PC-3 (cell line): ENCODE measurements around the gene L3MBTL4. TPM values are rescaled to one million over a fixed set of nuclear protein-coding genes. Genes with fewer than 3 reads are reported as not detected.

Source experiments
- ATAC-seq: fragments of 200-7000 bp; cut with Tn5 transposase; 2 replicates; pipeline ENCODE4 v1.9.1; 2020; ENCODE audit warnings: mild to moderate bottlenecking, moderate library complexity
- BruUV-seq: library from RNA; stranded (reverse); fragments of 400-500 nt; replicated peaks from 2 replicates; lab custom pipeline; 2021; lab: Mats Ljungman, UMichigan
- CTCF ChIA-PET: fragments of 300-600 bp; sonication (Branson Sonifier 250); formaldehyde crosslinking; loops from one replicate; lab custom pipeline; 2022; ENCODE audit warnings: antibody characterized with exemption; lab: Charles Lee
- POLR2A ChIA-PET: fragments of 300-600 bp; sonication (Branson Sonifier 250); formaldehyde crosslinking; loops from one replicate; lab custom pipeline; 2022; ENCODE audit warnings: antibody characterized with exemption; ENCODE audit not compliant: unreplicated experiment; lab: Charles Lee
- DNase-seq: peaks from one replicate; pipeline ENCODE4 v3.0.0-alpha.2; 2015
- H2AFZ ChIP-seq: fragments of 300-600 bp; sonication (generic); 2 replicates; pipeline ENCODE4 v1.6.0; 2016; ENCODE audit warnings: antibody characterized with exemption, low read length
- H3F3A ChIP-seq: fragments of 300-600 bp; sonication (generic); one replicate; pipeline ENCODE4 v1.6.0; 2017; ENCODE audit warnings: antibody characterized with exemption, low read length, control low read depth, mild to moderate bottlenecking; ENCODE audit not compliant: unreplicated experiment
- H3K27ac ChIP-seq: fragments of 300-600 bp; sonication (generic); 2 replicates; pipeline ENCODE4 v1.5.1; 2016; ENCODE audit warnings: mild to moderate bottlenecking, low read length
- H3K27me3 ChIP-seq: fragments of 300-600 bp; sonication (generic); 2 replicates; pipeline ENCODE4 v1.6.1; 2016; ENCODE audit warnings: low read length, mixed read lengths
- H3K36me3 ChIP-seq: fragments of 300-600 bp; sonication (generic); 2 replicates; pipeline ENCODE4 v1.6.1; 2016; ENCODE audit warnings: low read depth, mixed run types, low read length, mixed read lengths
- H3K4me1 ChIP-seq: fragments of 300-600 bp; sonication (generic); 2 replicates; pipeline ENCODE4 v1.5.1; 2016; ENCODE audit warnings: low read length; ENCODE audit not compliant: insufficient read depth
- H3K4me2 ChIP-seq: fragments of 300-600 bp; sonication (generic); 2 replicates; pipeline ENCODE4 v1.6.0; 2016; ENCODE audit warnings: low read length
- H3K4me3 ChIP-seq: fragments of 300-600 bp; sonication (generic); 2 replicates; pipeline ENCODE4 v1.5.1; 2016; ENCODE audit warnings: mild to moderate bottlenecking, low read length, mixed read lengths
- H3K79me2 ChIP-seq: fragments of 300-600 bp; sonication (generic); 2 replicates; pipeline ENCODE4 v1.6.1; 2017; ENCODE audit warnings: low read length, mixed read lengths
- H3K9ac ChIP-seq: fragments of 300-600 bp; sonication (generic); 2 replicates; pipeline ENCODE4 v1.6.0; 2016; ENCODE audit warnings: mild to moderate bottlenecking, low read length
- H3K9me2 ChIP-seq: fragments of 300-600 bp; sonication (generic); replicated peaks from 2 replicates; pipeline ENCODE4 v1.6.1; 2016; ENCODE audit warnings: mixed run types, low read length, mixed read lengths
- H3K9me3 ChIP-seq: fragments of 300-600 bp; sonication (generic); 2 replicates; pipeline ENCODE4 v1.6.1; 2016; ENCODE audit warnings: low read length, mixed read lengths
- H4K20me1 ChIP-seq: fragments of 300-600 bp; sonication (generic); 2 replicates; pipeline ENCODE4 v1.6.1; 2016; ENCODE audit warnings: low read length, mixed read lengths
- EZH2 ChIP-seq: fragments of 300-600 bp; sonication (generic); IDR thresholded peaks from one replicate; pipeline ENCODE4 v1.6.1; 2017; ENCODE audit warnings: antibody characterized with exemption, mild to moderate bottlenecking, low read length; ENCODE audit not compliant: unreplicated experiment
- EZH2phosphoT487 ChIP-seq: fragments of 300-600 bp; sonication (generic); IDR thresholded peaks from 2 replicates; pipeline ENCODE4 v1.6.1; 2018; ENCODE audit warnings: mild to moderate bottlenecking, antibody characterized with exemption, low read length, borderline replicate concordance
- intact Hi-C: fragments of 100-400 bp; cut with micrococcal nuclease; formaldehyde crosslinking; loops from 2 replicates; pipeline ENCODE4 v1.9.0; 2023
- total RNA-seq: library from RNA; depleted of rRNA; stranded (reverse); fragments of >200 nt; gene quantifications from 2 replicates; pipeline ENCODE4 v1.2.3, GENCODE V29; 2014
- TF ChIP-seq, protein P1 (sequence below): fragments of 300-600 bp; sonication (generic); conservative IDR thresholded peaks from 2 replicates; pipeline ENCODE4 v1.5.1; 2017; ENCODE audit warnings: antibody characterized with exemption, low read depth, mild to moderate bottlenecking, low read length

The L3MBTL4 gene
- total RNA-seq, 1 experiment from 2014 or later: 0.47 TPM

DNA sequence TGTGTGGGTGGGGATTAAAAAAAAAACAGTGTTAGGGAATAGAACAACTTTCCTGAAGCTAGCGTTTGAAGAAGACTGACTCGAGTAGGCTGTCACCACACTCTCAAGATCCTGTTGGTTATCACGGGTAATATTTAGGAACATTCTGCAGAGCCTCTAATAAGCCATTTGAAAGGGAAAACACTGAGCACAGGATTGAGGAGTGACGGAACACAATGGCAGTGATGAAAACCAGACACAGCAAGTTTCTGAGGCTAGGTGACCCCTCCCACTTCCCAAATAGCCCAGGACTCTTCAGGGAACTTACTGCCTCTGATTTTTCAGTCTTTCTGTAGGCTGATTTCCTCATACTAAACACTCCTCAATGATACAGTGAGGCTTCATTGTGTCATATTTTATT is 431.2 kb downstream of the L3MBTL4 start:
- no peaks in the 10 kb centered on the region for H3K79me2 ChIP-seq
- POLR2A ChIA-PET: no interaction called here
- no TSS peak for BruUV-seq
- intact Hi-C loops: no loop called here
- no peak overlapping the region for H3K27ac ChIP-seq
- ATAC-seq (no peak), DNase-seq (no peak)
- H2AFZ ChIP-seq: no peak overlapping the region
- no peak overlapping the region for H3K4me2 ChIP-seq
- H3K27me3 ChIP-seq: no peaks in the 10 kb centered on the region
- no peaks in the 10 kb centered on the region for H3K36me3 ChIP-seq
- no peaks in the 10 kb centered on the region for H4K20me1 ChIP-seq
- no peaks in the 10 kb centered on the region for H3K9me3 ChIP-seq
- TF ChIP-seq EZH2 (no peak), EZH2phosphoT487 (no peak)
- TF ChIP-seq, protein P1, sequence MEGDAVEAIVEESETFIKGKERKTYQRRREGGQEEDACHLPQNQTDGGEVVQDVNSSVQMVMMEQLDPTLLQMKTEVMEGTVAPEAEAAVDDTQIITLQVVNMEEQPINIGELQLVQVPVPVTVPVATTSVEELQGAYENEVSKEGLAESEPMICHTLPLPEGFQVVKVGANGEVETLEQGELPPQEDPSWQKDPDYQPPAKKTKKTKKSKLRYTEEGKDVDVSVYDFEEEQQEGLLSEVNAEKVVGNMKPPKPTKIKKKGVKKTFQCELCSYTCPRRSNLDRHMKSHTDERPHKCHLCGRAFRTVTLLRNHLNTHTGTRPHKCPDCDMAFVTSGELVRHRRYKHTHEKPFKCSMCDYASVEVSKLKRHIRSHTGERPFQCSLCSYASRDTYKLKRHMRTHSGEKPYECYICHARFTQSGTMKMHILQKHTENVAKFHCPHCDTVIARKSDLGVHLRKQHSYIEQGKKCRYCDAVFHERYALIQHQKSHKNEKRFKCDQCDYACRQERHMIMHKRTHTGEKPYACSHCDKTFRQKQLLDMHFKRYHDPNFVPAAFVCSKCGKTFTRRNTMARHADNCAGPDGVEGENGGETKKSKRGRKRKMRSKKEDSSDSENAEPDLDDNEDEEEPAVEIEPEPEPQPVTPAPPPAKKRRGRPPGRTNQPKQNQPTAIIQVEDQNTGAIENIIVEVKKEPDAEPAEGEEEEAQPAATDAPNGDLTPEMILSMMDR: no peak
- CTCF ChIA-PET: no interaction called here
- H3K4me1 ChIP-seq: no peaks in the 10 kb centered on the region
- no peak overlapping the region for H3K4me3 ChIP-seq
- no peaks in the 10 kb centered on the region for H3F3A ChIP-seq
- H3K9me2 ChIP-seq: no peaks in the 10 kb centered on the region
- H3K9ac ChIP-seq: no peak overlapping the region

DNA sequence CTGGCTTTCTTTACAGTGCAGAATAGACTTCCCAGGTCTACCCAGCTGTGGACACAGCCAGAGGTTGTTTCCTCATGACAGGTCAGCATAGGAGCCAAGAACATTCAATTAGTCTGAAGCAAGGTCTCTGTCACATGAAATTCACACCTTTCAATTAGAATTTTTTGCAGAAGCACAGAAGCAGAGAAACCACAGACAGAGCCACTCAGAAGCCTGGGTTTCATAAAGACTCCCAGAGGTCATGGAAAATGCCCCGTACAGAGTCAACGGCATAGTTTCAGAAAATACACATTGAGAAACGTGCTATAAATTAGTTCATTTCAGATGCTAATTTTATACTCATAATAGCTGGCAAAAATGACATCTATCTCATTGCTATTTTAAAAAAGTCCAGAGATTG is 432.4 kb downstream of the L3MBTL4 start:
- Histone ChIP-seq H3K27me3 (no peaks in the 10 kb centered on the region), H2AFZ (no peak overlapping the region), H4K20me1 (no peaks in the 10 kb centered on the region), H3K27ac (no peak overlapping the region), H3K4me2 (no peak overlapping the region), H3F3A (no peaks in the 10 kb centered on the region), H3K4me3 (no peak overlapping the region), H3K9ac (no peak overlapping the region), H3K4me1 (no peaks in the 10 kb centered on the region), H3K9me3 (no peaks in the 10 kb centered on the region), H3K79me2 (no peaks in the 10 kb centered on the region), H3K36me3 (no peaks in the 10 kb centered on the region), H3K9me2 (no peaks in the 10 kb centered on the region)
- intact Hi-C loops: no loop called here
- CTCF ChIA-PET: no interaction called here
- TF ChIP-seq EZH2phosphoT487 (no peak), EZH2 (no peak)
- TF ChIP-seq, protein P1: no peak
- DNase-seq (no peak), ATAC-seq (no peak)
- POLR2A ChIA-PET: no interaction called here
- no TSS peak for BruUV-seq

GRCh38 chr18:5980721-5981120 is 434.0 kb downstream of the L3MBTL4 start:
- TF ChIP-seq EZH2 (no peak), EZH2phosphoT487 (no peak)
- TF ChIP-seq, protein P1: no peak
- intact Hi-C loops: no loop called here
- ATAC-seq: no peak
- no peaks in the 10 kb centered on the region for H3K9me3 ChIP-seq
- no peaks in the 10 kb centered on the region for H4K20me1 ChIP-seq
- no peak for DNase-seq
- H3K36me3 ChIP-seq: no peaks in the 10 kb centered on the region
- no peaks in the 10 kb centered on the region for H3K79me2 ChIP-seq
- BruUV-seq: no TSS peak
- H2AFZ ChIP-seq: no peak overlapping the region
- 0 out of 2 replicates have a peak, but pooled peaks cover 2% of the 10 kb centered on the region for H3K4me1 ChIP-seq
- POLR2A ChIA-PET: no interaction called here
- no peak overlapping the region for H3K4me3 ChIP-seq
- CTCF ChIA-PET: no interaction called here
- H3K9ac ChIP-seq: no peak overlapping the region
- H3K4me2 ChIP-seq: no peak overlapping the region
- no peaks in the 10 kb centered on the region for H3F3A ChIP-seq
- H3K27me3 ChIP-seq: no peaks in the 10 kb centered on the region
- no peaks in the 10 kb centered on the region for H3K9me2 ChIP-seq
- no peak overlapping the region for H3K27ac ChIP-seq
